Measurements from ENCODE around the gene OPALIN.

The OPALIN gene

DNA sequence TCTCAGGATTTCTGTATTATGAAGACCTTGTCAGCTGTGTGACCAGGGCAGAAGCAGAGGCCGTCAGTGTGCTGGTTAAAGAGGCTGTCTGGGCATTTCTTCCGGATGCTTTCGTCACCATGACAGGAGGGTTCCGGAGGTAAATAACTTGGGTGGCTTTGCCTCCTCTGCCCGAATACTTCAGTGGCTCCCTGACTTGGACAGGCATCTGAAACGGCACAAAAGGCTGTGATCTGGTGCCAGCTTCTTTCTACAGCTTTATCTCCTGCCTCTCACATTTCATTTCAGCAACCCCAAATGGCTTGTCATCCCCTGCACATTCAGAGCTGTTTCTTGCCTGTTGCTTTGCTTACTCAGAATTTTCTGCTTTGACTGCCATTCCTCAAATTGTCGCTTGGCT lies 31.3 kb downstream of the OPALIN start:
- TF ChIP-seq, protein P1, sequence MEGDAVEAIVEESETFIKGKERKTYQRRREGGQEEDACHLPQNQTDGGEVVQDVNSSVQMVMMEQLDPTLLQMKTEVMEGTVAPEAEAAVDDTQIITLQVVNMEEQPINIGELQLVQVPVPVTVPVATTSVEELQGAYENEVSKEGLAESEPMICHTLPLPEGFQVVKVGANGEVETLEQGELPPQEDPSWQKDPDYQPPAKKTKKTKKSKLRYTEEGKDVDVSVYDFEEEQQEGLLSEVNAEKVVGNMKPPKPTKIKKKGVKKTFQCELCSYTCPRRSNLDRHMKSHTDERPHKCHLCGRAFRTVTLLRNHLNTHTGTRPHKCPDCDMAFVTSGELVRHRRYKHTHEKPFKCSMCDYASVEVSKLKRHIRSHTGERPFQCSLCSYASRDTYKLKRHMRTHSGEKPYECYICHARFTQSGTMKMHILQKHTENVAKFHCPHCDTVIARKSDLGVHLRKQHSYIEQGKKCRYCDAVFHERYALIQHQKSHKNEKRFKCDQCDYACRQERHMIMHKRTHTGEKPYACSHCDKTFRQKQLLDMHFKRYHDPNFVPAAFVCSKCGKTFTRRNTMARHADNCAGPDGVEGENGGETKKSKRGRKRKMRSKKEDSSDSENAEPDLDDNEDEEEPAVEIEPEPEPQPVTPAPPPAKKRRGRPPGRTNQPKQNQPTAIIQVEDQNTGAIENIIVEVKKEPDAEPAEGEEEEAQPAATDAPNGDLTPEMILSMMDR (IDR thresholded peaks at IDR 0.05; ENCODE audit: borderline replicate concordance, insufficient read depth, low read depth, low read length), result no peak
- no peak overlapping the region for H3K4me3 ChIP-seq (ENCODE audit: low read depth, low read length)

DNA sequence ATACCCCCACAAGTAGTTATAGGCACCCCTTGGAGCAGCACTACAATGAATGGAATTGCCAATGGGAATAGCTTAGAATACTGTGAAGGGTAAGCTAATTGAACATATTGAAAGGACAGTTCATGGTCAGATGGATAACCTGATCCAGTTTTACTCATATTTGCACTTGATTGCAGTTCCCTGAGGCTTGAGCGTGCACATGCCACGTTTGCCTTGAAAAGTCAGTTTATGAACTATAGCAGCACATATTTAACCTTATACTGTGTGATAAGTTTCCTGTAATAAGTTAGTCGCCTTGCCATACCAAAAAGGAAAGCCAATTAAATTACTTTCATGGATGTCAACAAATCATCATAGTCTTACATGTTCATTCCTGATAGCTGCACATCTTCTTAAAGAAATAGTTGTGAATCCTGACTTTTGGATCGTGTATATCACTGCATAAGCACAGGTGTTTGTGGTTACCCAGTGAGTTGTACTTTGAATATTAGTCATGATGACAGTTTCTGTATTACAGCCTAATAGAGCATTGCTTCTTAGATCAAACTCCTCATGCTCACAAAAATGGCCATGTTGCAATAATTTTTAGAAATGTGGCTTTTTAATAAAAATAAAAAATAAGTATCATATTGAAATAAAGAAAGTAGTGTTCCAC lies 33.0 kb downstream of the OPALIN start:
- no peak overlapping the region for H3K4me3 ChIP-seq (ENCODE audit: low read depth, low read length)
- TF ChIP-seq, protein P1 (IDR thresholded peaks at IDR 0.05; ENCODE audit: borderline replicate concordance, insufficient read depth, low read depth, low read length), result no peak

DNA sequence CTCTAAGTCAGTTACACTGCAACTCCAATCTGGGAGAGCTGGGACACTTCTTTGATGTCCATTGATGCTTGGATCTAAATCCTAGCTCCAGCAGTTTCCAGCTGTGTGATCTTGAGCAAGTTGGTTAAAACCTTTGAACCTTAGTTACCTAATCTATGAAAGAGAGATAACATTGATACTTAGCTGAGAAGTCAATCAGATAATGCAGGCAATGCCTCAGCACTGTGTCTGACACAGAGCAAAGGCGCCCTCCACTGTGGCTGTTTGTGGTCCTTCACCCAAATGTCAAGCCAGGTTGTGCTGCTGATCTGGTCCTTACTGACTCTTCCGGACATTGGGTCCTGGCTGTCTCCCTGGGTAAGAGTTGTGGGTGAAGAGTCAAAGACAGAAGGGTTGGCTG lies 34.4 kb downstream of the OPALIN start:
- TF ChIP-seq, protein P1 (IDR thresholded peaks at IDR 0.05; ENCODE audit: borderline replicate concordance, insufficient read depth, low read depth, low read length), result no peak
- H3K4me3 ChIP-seq (ENCODE audit: low read depth, low read length), result no peak overlapping the region

DNA sequence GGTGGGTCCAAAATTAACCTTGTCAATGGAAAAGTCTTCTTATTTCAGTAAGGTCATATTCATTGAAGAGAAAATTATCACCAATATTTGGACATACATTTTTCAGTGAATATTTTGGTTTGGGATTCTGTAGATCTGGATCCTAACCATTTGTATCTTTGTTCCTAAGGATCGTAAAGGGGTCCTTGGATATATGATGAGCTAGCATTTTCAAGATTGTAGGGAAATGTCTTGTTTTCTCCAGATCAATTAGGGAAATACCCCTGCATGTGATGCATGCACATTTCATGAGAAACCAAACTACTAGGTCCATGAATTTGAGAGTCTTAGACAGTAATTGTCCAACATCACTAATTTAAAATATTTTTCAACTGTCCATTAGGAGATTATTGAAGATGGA lies 36.5 kb downstream of the OPALIN start:
- no peak overlapping the region for H3K4me3 ChIP-seq (ENCODE audit: low read depth, low read length)
- TF ChIP-seq, protein P1 (IDR thresholded peaks at IDR 0.05; ENCODE audit: borderline replicate concordance, insufficient read depth, low read depth, low read length), result no peak

DNA sequence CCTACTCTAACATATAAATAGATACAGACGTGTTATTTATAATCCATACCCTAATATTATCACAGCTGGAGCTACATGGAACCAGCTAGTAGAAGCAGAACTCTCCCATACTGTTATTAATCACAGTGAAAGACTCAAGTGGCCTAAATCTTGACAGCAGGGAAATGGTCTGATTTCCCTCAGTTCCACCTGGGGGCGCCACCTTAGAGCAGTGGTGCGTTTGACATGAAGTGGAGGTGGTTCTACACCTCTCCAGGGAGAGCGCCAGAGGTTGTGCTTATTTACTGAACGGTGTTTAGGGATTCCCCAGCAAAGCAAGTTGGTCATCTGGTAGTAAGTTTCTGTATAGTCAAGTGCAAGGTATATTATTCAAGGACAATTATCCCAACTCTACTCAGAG lies 37.0 kb downstream of the OPALIN start:
- H3K4me3 ChIP-seq (ENCODE audit: low read depth, low read length), result no peak overlapping the region
- TF ChIP-seq, protein P1 (IDR thresholded peaks at IDR 0.05; ENCODE audit: borderline replicate concordance, insufficient read depth, low read depth, low read length), result peak; percentile 17; the same call in 1 of the 2 replicates

DNA sequence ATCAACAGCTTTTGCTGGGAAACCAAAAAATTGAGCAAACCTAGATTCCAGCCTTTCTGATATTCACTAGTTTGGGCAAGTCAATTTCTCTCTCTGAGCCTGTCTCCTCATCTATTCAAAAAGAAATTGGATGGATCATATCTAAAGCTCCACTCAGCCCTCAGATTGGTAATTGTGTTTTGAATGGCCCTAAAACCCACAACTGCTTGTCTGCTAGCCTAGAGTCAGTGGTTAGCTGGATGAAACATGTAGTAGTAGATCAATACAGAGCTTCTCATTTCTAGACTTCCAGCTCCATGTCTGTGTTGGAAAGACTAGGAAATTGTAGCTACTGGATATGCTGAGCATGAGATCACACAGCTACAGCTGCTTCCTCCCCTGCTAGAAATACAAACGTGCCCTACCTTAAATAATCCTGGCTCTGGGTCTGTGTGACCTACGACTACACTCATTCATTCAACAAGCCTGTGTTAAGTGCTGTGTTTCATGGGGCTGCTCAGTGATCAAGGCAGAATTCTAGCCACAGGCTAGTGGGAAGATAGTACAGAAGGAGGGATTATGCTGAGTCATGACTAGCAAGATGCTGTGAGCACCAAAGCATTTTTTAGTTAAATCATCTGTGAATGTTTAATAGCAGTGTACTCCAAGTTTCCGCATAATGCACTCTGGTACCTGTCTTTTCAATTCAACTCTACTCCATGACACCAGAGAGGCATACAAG lies 38.9 kb downstream of the OPALIN start:
- TF ChIP-seq, protein P1 (IDR thresholded peaks at IDR 0.05; ENCODE audit: borderline replicate concordance, insufficient read depth, low read depth, low read length), result no peak
- no peak overlapping the region for H3K4me3 ChIP-seq (ENCODE audit: low read depth, low read length)

Measured in GM12875 (cell line).